ELF-1 (cell line): ENCODE measurements around the gene HSPA12A.

ENCODE experiments used
- DNase-seq: peaks from one replicate; pipeline ENCODE4 v3.0.0-alpha.2; 2016; ENCODE audit warnings: low read depth, low spot score

The HSPA12A gene

DNA sequence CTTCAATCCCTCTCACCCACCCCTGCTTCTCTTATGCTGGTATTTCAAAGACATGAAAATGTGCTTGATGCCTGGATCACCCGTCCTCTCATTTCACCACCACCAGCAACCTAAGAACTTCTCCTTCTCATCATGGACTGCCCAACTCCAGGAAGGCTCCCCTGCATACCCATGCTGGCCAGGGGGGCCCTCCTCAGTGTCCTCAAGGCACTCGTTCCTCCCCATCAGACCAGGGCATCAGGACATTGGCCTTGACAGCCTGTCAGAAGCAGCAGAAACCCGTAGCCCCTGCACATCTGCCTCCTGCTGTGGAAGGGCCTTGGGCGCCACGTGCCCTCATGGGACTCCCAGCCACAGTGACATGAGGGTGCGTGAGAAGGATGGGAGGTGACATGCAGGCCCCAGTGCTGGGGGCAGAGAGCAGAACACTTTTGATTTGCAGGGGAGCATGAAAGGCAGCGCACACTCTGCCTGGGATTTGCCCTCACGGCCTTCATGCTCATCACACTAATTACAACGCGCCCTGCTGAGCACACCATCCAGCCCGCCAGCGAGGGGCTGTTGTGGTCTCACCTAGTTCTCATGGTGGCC is 1.9 kb upstream of the HSPA12A start:
- DNase-seq, result no peak

GRCh38 chr10:116743266-116744064 is 1.1 kb upstream of the HSPA12A start:
- no peak for DNase-seq

DNA sequence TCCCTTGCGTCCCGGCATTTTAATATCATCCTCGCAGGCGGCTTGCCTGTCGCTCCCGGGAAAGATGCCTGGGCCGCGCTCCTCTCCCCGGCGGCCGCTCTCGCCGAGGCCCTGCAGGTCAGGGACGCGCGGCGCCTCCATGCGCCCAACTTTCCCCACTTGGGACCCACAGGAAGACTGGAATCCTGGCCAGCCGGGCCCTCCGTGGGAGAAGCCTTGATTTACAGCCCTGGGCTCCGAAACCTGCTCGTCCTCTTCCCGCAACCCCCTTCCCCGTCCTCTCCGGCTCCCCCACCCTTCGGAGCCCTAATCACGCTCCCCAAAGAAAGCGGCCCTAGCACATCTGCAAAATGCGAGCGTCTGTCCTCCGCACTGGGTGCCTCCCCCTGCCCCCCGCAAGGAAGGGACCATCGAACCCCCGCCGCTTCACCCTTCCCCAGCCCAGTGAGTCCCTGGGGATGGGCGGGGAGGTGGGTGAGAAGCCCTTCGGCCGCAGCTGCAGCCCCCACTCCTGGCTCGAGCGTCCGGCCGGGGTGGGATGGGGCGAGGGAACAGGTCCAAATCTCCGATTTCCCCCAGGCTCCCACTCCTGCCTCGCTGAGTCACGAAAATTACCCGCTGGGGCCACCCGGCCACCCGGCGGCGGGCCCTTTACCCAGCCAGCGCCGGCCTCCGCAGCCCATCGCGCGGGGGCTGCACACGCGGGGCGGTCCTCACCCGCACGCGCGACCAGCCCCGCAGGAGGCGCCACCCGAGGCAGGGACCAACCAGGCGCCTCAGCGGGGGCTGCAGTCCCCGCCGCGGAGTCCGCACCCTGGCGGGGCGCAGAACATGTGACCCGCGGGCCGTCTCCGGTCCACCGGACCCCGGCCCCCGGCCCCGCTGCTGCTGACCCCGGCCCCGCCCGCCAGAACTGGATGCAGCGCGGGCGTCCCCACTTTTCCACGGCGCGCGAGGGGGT is 695 bp downstream of the HSPA12A start:
- DNase-seq, result no peak

DNA sequence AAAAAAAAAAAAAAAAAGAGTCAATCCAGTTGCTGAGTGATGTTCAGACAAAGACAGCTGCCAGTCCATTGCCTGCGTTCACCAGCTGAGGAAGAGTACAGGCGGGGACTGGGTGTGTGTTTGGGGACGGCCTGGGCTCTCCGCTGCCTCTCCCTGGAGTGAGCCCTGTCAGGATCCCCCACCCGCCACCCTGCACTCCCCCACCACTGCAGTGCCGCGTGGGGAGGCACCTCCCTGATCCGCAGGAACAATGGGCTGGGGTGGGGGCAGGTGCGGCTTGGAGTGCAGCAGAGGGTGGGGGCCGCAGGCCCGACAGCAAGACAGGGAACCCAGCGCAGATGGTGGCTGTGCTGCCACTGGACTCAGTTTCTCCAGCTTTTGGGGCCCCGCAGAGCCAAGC is 1.4 kb downstream of the HSPA12A start:
- DNase-seq, result no peak

DNA sequence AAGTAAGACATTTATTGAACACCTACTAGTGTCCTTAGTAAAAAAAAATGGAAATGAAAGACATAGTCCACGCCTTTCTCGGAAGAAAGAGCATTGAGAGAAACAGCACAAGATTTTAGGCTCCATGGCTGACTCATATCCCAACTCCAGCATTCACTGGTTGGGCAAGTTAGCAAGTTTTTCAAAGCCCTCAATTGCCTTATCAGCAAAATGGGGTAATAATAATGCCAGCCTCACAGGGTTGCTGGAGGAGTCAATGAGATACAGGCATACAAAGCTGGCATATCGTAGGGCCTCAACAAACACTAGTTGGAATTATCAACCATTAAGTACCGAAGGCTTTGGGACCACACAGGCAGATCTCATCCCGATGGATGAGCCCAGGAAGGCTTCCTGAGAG is 4.0 kb downstream of the HSPA12A start:
- DNase-seq, result no peak

GRCh38 chr10:116737627-116738327 is 4.6 kb downstream of the HSPA12A start:
- no peak for DNase-seq

DNA sequence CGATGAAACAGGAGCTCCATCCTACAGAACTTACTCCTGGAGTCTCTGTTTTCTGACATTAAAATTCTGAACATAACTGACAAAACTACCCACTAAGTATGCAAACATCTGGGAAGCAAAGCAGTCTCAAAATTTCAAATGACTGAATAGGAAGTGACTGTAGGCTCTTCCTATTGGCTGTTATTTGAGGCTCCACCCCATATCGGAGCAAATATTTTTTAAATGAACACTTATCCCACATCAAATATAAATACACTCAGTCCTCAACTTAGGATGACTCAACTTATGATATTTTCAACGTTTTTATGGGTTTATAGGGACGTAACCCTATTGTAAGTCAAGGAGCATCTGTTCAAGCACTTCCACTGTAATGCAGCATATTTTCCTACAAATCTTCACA is 8.8 kb downstream of the HSPA12A start:
- DNase-seq, result no peak

GRCh38 chr10:116732573-116732972 is 9.8 kb downstream of the HSPA12A start:
- DNase-seq, result no peak

DNA sequence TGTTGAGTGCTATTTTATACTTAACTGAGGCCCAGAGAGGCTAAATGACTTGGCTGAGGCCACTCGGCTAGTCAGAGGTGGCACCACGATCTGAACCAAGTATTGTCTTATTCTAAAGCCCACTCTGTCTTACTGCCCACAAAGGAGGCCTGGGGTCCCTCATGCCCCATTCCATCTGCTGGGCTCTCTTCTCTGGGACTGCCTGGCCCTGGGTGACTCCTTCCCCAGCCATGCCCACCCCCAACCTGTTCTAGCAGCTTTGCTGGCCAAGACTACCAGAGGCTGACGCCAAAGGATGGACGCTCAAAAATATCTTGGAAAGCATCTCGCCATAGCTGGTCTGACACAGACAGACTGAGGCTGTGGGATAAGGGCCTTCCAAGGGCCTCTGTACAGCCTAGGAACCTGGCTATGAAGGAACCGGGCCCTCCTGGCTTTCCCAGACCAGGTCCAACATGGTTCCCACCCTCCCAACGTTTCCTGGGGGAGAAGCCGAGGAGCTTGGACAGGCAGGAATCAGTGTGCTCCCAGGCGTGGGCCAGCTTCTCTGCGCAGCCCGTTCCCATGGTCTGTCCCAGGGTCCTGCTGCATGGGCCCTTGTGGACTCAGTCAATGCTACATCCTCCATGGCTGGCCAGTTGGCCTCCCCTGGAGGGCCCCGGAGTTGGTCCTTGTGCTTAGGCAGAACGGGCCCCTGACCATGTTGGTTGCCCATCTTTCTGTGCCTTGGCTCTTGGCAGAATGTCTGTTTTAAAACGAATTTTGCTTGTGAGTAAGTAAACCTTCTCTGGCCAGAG is 11.7 kb downstream of the HSPA12A start:
- DNase-seq, result no peak

DNA sequence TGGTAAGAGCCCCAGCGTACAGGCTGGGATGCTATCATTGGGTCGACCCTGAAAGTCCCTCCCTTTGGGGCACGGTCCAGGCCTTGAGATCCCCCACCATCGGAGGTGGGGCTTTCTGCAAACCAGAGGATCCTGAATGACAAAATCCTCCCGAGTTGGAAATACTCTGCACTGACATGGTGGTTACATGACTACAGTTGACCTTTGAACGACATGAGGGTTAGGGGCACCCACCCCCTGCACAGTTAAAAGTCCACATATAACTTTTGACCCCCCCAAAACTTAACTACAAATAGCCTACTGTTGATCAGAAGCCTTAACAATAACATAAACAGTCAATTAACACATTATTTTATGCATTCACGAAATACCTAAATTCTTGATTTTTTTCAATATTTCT is 13.1 kb downstream of the HSPA12A start:
- no peak for DNase-seq

GRCh38 chr10:116728526-116729096 is 13.8 kb downstream of the HSPA12A start:
- DNase-seq, result no peak

- DNase-seq, result no peak
Observed at GRCh38 chr10:116723428-116724281, 18.7 kb downstream of the HSPA12A start.

DNA sequence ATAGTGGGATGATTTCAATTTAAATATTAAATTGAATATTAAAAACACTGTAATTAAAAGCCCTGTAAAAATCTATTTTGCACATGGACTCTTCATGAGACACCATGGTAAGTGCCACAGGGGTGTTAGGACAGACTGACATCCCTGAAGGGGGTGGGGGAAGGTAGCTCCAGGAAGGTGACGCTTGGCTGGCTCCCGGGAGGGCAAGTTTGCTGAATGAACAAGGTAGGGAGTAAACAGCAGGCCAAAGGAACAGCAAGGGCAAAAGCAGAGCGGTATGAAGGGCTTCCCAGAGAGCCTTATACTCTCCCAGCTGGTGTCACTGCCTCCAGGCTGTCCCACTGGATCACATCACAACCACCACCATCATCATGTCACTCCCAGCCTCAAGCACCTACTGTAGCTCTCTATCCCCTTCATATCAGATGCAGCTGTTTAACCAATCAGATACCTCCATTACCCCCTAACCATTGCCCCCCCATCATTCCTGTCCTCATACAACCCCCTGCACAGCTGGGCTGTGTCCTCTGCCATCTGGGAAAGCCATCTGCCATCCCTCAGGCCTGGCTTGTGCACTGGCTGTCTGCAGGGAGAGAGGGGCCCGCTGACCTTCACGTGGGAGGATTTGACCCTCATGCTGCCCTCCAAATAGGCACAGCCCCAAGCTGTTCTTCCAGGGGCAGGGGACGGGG is 19.5 kb downstream of the HSPA12A start:
- no peak for DNase-seq

DNA sequence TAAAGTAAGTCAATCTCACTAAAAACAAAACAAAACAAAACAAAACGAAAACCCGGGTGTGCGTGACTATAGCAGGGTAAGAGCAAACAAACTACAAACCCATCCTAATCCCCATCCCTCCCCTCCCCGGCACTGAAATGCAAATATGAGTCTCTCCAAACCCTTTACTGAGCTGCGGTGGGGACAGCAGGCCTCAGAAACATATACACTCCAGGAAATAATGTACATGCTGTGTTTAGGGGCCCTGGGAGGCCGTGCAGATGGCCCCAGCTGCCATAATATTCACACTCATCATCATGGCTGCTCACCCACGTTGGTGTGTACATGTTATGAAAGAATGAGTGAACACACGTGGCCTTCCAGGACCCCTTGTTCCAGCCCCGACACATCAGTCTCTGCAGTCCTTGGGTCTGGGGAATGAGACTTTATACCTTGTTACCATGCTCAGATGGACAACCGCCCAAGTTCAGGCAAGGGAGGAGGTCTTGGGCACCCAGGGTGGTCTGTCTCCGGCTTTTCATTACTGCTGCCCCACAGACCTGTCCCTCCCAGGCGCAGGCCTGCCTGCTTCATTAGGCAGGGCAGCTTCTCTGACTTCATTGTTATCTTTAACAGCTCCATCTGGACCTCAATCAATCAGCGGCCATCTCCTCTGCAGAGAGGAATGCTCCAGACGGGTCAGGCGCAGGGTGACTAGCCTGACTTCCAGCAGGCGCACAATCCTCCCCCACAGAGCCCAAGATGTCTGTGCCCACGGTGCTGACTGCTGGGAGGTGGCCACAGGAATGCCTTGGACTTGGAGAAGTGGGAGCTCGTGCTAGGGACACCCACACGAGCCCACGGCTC is 20.6 kb downstream of the HSPA12A start:
- peak; percentile 64 for DNase-seq

DNA sequence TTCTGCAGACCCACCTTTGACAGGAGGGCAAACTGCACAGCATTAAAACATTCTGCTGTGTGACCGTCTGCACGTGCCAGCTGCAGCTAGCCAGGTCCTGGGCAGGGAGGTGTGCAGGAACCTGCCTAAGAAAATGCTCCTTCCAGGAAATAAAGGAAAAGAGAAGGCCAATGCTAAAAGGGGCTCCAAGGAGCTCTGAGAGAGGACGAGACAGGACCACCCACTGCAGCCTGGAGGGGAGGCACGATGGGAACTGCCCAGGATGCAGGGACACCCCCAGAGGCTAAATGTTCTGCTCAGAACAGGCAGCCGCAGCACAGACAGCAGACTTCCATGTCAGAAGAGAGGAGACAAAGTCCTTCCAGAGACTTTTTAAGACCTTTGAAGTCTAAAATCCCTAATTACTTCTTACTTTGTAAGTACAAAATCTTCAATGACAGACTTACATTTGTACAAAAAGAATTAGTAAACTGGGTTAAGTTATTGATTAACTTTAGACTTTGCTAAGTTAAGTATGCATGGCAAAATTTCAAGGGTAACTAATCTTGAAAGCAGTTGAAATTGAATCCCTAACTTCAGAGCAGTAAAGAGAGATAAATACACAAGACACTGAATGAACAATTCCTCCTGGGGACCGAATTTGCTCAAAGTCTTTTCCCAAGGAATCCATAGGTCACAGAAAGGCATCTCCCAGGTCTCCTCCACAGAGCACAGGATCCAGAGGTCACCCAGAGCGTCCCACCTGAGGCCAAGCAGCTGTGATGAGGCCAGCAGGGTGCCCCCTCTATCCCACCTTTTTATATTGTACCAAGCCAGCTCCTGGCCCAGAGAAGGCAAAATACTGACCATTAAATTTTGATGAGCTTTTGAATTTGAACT is 21.5 kb downstream of the HSPA12A start:
- DNase-seq, result no peak

- DNase-seq, result no peak
Observed at GRCh38 chr10:116720241-116720643, 22.1 kb downstream of the HSPA12A start.

GRCh38 chr10:116719804-116720203 is 22.6 kb downstream of the HSPA12A start:
- no peak for DNase-seq
